SH-SY5Y (cell line): ENCODE measurements around the gene OR5H15.

Experiments
- GATA2 ChIP-seq: IDR thresholded peaks from 2 replicates; pipeline ENCODE4 v1.6.1; 2011; ENCODE audit warnings: mild to moderate bottlenecking, low read depth, low read length
- GATA3 ChIP-seq: IDR thresholded peaks from 2 replicates; pipeline ENCODE4 v1.6.1; 2011; ENCODE audit warnings: low read depth, mild to moderate bottlenecking, low read length, moderate library complexity

Gene OR5H15

DNA sequence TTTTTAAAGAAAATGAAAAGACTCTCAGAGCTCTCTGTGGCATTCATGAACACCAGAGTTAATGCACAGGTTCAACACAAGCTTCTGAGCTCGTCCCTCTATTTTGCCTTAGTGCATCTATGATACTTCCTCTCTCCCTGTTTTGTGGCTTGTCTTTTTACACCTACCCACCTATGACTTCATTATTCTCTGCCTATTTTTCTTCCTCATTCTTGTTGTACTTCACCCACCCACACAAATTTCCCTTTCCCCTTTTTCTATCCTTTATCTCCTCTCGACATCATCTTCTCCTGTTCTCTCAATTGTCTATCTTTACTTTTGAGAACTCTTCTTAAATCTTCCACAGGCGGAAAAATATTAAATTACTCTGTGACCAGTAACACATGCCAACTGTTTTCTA, 48.6 kb downstream of the OR5H15 start:
- TF ChIP-seq GATA3 (no peak), GATA2 (no peak)
